H9 (cell line): ENCODE data around the gene CLDN16. TPM values are rescaled to one million over a fixed set of nuclear protein-coding genes. Genes with fewer than 3 reads are reported as not detected.

Experiments
- DNase-seq: peaks from one replicate; pipeline ENCODE4 v3.0.0-alpha.2; 2017
- H2AFZ ChIP-seq: one replicate; pipeline ENCODE4 v1.6.1; 2013; ENCODE audit warnings: mild to moderate bottlenecking, low read length, control low read depth, moderate library complexity
- H2AK5ac ChIP-seq: 2 replicates; pipeline ENCODE4 v1.6.1; 2013; ENCODE audit warnings: low read length, control low read depth, mixed read lengths; ENCODE audit not compliant: insufficient read length
- H2BK120ac ChIP-seq: one replicate; pipeline ENCODE4 v1.6.1; 2013; ENCODE audit warnings: low read depth, mild to moderate bottlenecking, low read length, control low read depth, inconsistent platforms; ENCODE audit not compliant: poor library complexity, severe bottlenecking
- H2BK12ac ChIP-seq: 2 replicates; pipeline ENCODE4 v1.6.1; 2013; ENCODE audit warnings: low read length, control low read depth, mixed read lengths, low read depth; ENCODE audit not compliant: insufficient read length
- H2BK15ac ChIP-seq: 2 replicates; pipeline ENCODE4 v1.6.1; 2013; ENCODE audit warnings: low read depth, low read length, control low read depth
- H2BK20ac ChIP-seq: one replicate; pipeline ENCODE4 v1.6.1; 2013; ENCODE audit warnings: low read depth, mild to moderate bottlenecking, low read length, control low read depth, inconsistent platforms; ENCODE audit not compliant: poor library complexity, severe bottlenecking
- H2BK5ac ChIP-seq: 2 replicates; pipeline ENCODE4 v1.6.1; 2013; ENCODE audit warnings: low read length, control low read depth, mixed read lengths; ENCODE audit not compliant: insufficient read length
- H3K14ac ChIP-seq: 2 replicates; pipeline ENCODE4 v1.6.1; 2013; ENCODE audit warnings: low read length, control low read depth; ENCODE audit not compliant: insufficient read depth
- H3K18ac ChIP-seq: 2 replicates; pipeline ENCODE4 v1.6.1; 2013; ENCODE audit warnings: low read depth, mild to moderate bottlenecking, mixed read lengths, low read length, control low read depth; ENCODE audit not compliant: insufficient read length
- H3K23ac ChIP-seq: 2 replicates; pipeline ENCODE4 v1.6.1; 2013; ENCODE audit warnings: low read length, control low read depth, mixed read lengths, low read depth; ENCODE audit not compliant: insufficient read length
- H3K23me2 ChIP-seq: 2 replicates; pipeline ENCODE4 v1.6.1; 2013; ENCODE audit warnings: low read depth, mild to moderate bottlenecking, mixed read lengths, low read length, control low read depth; ENCODE audit not compliant: insufficient read length, poor library complexity, severe bottlenecking
- H3K27ac ChIP-seq: 2 replicates; pipeline ENCODE4 v1.5.1; 2013; ENCODE audit warnings: low read length, control low read depth, mixed read lengths, low read depth; ENCODE audit not compliant: insufficient read length
- H3K27me3 ChIP-seq: 2 replicates; pipeline ENCODE4 v1.6.1; 2013; ENCODE audit warnings: low read length, control low read depth, inconsistent platforms; ENCODE audit not compliant: insufficient read depth
- H3K4ac ChIP-seq: 2 replicates; pipeline ENCODE4 v1.6.1; 2013; ENCODE audit warnings: low read depth, mild to moderate bottlenecking, control low read depth, inconsistent platforms, low read length, moderate library complexity
- H3K4me1 ChIP-seq: 2 replicates; pipeline ENCODE4 v1.6.1; 2013; ENCODE audit warnings: low read length, control low read depth, inconsistent platforms; ENCODE audit not compliant: insufficient read depth
- H3K4me2 ChIP-seq: 2 replicates; pipeline ENCODE4 v1.6.1; 2013; ENCODE audit warnings: low read length, control low read depth, mixed read lengths; ENCODE audit not compliant: insufficient read length, insufficient read depth
- H3K56ac ChIP-seq: 2 replicates; pipeline ENCODE4 v1.6.1; 2013; ENCODE audit warnings: low read depth, mild to moderate bottlenecking, mixed read lengths, low read length, control low read depth; ENCODE audit not compliant: insufficient read length
- H3K79me1 ChIP-seq: 2 replicates; pipeline ENCODE4 v1.6.1; 2013; ENCODE audit warnings: low read depth, mild to moderate bottlenecking, moderate library complexity, low read length, control low read depth, inconsistent platforms; ENCODE audit not compliant: insufficient read depth, poor library complexity, severe bottlenecking
- H3K79me2 ChIP-seq: 2 replicates; pipeline ENCODE4 v1.6.1; 2013; ENCODE audit warnings: low read length, control low read depth, inconsistent platforms; ENCODE audit not compliant: insufficient read depth
- H3K9ac ChIP-seq: 2 replicates; pipeline ENCODE4 v1.6.1; 2013; ENCODE audit warnings: low read length, control low read depth, mixed read lengths; ENCODE audit not compliant: insufficient read length; ENCODE audit errors: extremely low read depth
- H3K9me3 ChIP-seq: one replicate; pipeline ENCODE4 v1.6.1; 2013; ENCODE audit warnings: low read depth, low read length, inconsistent platforms; ENCODE audit not compliant: control insufficient read depth
- H3T11ph ChIP-seq: one replicate; pipeline ENCODE4 v1.6.1; 2013; ENCODE audit warnings: mild to moderate bottlenecking, low read length, control low read depth, inconsistent platforms
- H4K20me1 ChIP-seq: one replicate; pipeline ENCODE4 v1.6.1; 2013; ENCODE audit not compliant: control insufficient read depth, insufficient read length, insufficient read depth
- H4K5ac ChIP-seq: 2 replicates; pipeline ENCODE4 v1.6.1; 2013; ENCODE audit warnings: low read depth, mild to moderate bottlenecking, mixed read lengths, low read length, control low read depth; ENCODE audit not compliant: insufficient read length
- H4K8ac ChIP-seq: replicated peaks from 2 replicates; pipeline ENCODE4 v1.6.1; 2013; ENCODE audit warnings: low read length, control low read depth, mixed read lengths, low read depth; ENCODE audit not compliant: insufficient read length
- H4K91ac ChIP-seq: 2 replicates; pipeline ENCODE4 v1.6.1; 2013; ENCODE audit warnings: low read depth, mild to moderate bottlenecking, moderate library complexity, mixed read lengths, low read length, control low read depth; ENCODE audit not compliant: insufficient read length
- H3K27ac Mint-ChIP-seq, 3 experiments: 2 replicates in 2 of 3; 3 replicates in 1 of 3; pipeline ENCODE4 v1.8.0; 2020 to 2021; ENCODE audit warnings: mixed read lengths in 3 of 3, mild to moderate bottlenecking in 1 of 3, moderate library complexity in 1 of 3
- H3K27me3 Mint-ChIP-seq: 2 replicates; pipeline ENCODE4 v1.8.0; 2021; ENCODE audit warnings: low read depth, mild to moderate bottlenecking, moderate library complexity, mixed read lengths
- H3K36me3 Mint-ChIP-seq, 3 experiments: 2 replicates in 2 of 3; 3 replicates in 1 of 3; pipeline ENCODE4 v1.8.0; 2020 to 2021; ENCODE audit warnings: low read depth in 3 of 3, mixed read lengths in 3 of 3; ENCODE audit not compliant: insufficient read depth in 1 of 3
- H3K4me1 Mint-ChIP-seq, 2 experiments: 2 replicates each; pipeline ENCODE4 v1.8.0; 2020; ENCODE audit warnings: mixed read lengths in 2 of 2
- H3K4me3 Mint-ChIP-seq, 2 experiments: 2 replicates in 1 of 2; 3 replicates in 1 of 2; pipeline ENCODE4 v1.8.0; 2020 to 2021; ENCODE audit warnings: mild to moderate bottlenecking in 2 of 2, mixed read lengths in 2 of 2, moderate library complexity in 1 of 2
- H3K9me3 Mint-ChIP-seq, 2 experiments: 2 replicates in 1 of 2; 3 replicates in 1 of 2; pipeline ENCODE4 v1.8.0; 2020; ENCODE audit warnings: mild to moderate bottlenecking in 2 of 2, mixed read lengths in 2 of 2, moderate library complexity in 1 of 2
- CTCF ChIP-seq: fragments of 200-600 bp; sonication (generic); conservative IDR thresholded peaks from 3 replicates; pipeline ENCODE4 v1.8.0; 2021; ENCODE audit warnings: antibody characterized with exemption, mild to moderate bottlenecking
- total RNA-seq: library from RNA; stranded (reverse); gene quantifications from 2 replicates; pipeline ENCODE4 v1.2.1, GENCODE V29; 2021

Gene CLDN16
- total RNA-seq, 1 experiment from 2014 or later = not detected

- no peaks in the 10 kb centered on the region for H3K9me3 Mint-ChIP-seq
- no peak overlapping the region for H4K5ac ChIP-seq
- H3K4me2 ChIP-seq = no peak overlapping the region
Observed at GRCh38 chr3:190375246-190375645, 12.7 kb upstream of the CLDN16 start.

More at GRCh38 chr3:190375246-190375645, 12.7 kb upstream of the CLDN16 start:
- Histone ChIP-seq H3K9ac (no peak overlapping the region), H3K27ac (no peak overlapping the region), H4K8ac (no peak overlapping the region), H2BK5ac (no peak overlapping the region), H3K27me3 (no peaks in the 10 kb centered on the region), H4K20me1 (no peaks in the 10 kb centered on the region), H3K9me3 (no peaks in the 10 kb centered on the region), H3K18ac (no peak overlapping the region), H3K14ac (no peak overlapping the region), H3T11ph (no peak overlapping the region), H3K23me2 (no peaks in the 10 kb centered on the region), H3K4me1 (peaks cover 7% of the 10 kb centered on the region), H2BK15ac (no peak overlapping the region), H2BK12ac (no peak overlapping the region), H3K23ac (no peak overlapping the region), H3K79me2 (no peaks in the 10 kb centered on the region), H3K79me1 (no peaks in the 10 kb centered on the region), H3K56ac (no peak overlapping the region), H2AFZ (no peak overlapping the region), H3K4ac (no peak overlapping the region), H2BK20ac (no peak overlapping the region), H2BK120ac (no peak overlapping the region), H4K91ac (no peak overlapping the region), H2AK5ac (no peak overlapping the region)
- DNase-seq = no peak
- Mint-ChIP-seq H3K27me3 (no peaks in the 10 kb centered on the region), H3K27ac (no peak overlapping the region), H3K4me3 (no peak overlapping the region), H3K4me1 (peaks cover 8 to 9% of the 10 kb centered on the region in 2 experiments), H3K36me3 (no peaks in the 10 kb centered on the region)
- TF ChIP-seq CTCF = no peak
